ENCODE data around the gene DCAF8L2. TPM values are rescaled to one million over a fixed set of nuclear protein-coding genes. Genes with fewer than 3 reads are reported as not detected.

DCAF8L2 gene
- total and polyA plus RNA-seq, 10 of the 15 experiments (the other 5 are each of a cell fraction or from before 2014, with no cell fraction given), result not detected

DNA sequence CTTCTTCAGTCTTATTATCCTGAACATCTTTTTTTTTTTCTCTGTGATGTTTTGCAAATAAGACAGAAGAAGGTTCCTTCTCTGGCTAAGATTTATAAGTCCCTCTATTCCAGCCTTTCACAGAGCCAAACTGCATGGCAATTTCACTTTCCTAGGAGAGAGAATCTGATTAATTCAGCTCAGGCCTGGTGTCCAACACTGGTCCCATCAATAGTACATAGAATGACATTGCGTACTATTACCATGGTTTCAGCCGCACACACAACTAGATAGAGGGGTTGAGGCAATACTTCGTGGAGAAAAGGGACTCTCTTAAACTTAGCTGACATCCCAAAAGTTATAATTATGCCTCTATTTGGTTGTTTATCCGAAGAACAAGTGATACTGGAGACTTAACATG, 18.5 kb downstream of the DCAF8L2 start:
- Histone ChIP-seq H3K4me3 (no peak overlapping the region), H3K27me3 (replicated peaks in 1 of 2; ENCODE audit: control insufficient read depth in 2 of 2, insufficient read depth in 2 of 2, low read length in 1 of 2) (no peaks in the 10 kb centered on the region), H3K36me3 (ENCODE audit: control insufficient read depth in 2 of 2, insufficient read depth in 2 of 2, low read length in 1 of 2) (no peaks in the 10 kb centered on the region), H3K27ac (ENCODE audit: control insufficient read depth, insufficient read depth) (no peak overlapping the region), H3K4me2 (ENCODE audit: control insufficient read depth, insufficient read depth) (no peak overlapping the region), H4K20me1 (ENCODE audit: control insufficient read depth, insufficient read depth) (no peaks in the 10 kb centered on the region), H3K9me3 (replicated peaks; ENCODE audit: control insufficient read depth, insufficient read depth, low read length) (no peaks in the 10 kb centered on the region), H3K9ac (ENCODE audit: control insufficient read depth, insufficient read depth, low read length) (no peak overlapping the region), H2AFZ (ENCODE audit: control insufficient read depth, low read depth, low read length) (no peak overlapping the region), H3K4me1 (ENCODE audit: control insufficient read depth, insufficient read depth, low read length) (no peaks in the 10 kb centered on the region), H3K79me2 (ENCODE audit: control insufficient read depth, insufficient read depth, low read length) (no peaks in the 10 kb centered on the region)
- BruUV-seq (replicated peaks), result no TSS peak
- RAD21 ChIA-PET (ENCODE audit: unreplicated experiment), result no interaction called here
- ATAC-seq (no peak), FAIRE-seq (no peak), DNase-seq (ENCODE audit: low read depth, low spot score) (no peak)
- CTCF ChIA-PET, result interaction anchor here (1.2 to 1.4 kb wide), 2 partner anchors 10 to 11 kb away, joined by 5 to 6 read pairs; no protein-coding TSS in a partner anchor
- 25% methylated on average over 4 of the region's 4 CpGs for WGBS (ENCODE audit: insufficient coverage, insufficient replicate concordance, low lambda C conversion rate, missing lambda C conversion rate)
- in situ Hi-C loops (cut with MboI), result no loop called here
- POLR2A ChIA-PET, result no interaction called here
- SMC1A ChIA-PET (ENCODE audit: uncharacterized antibody, unreplicated experiment), result interaction anchor here (1.1 to 3.4 kb wide), 2 partner anchors 10 to 13 kb away, joined by 3 to 9 read pairs; no protein-coding TSS in a partner anchor
- intact Hi-C loops (cut with micrococcal nuclease; ENCODE audit: unreplicated experiment), result no loop called here
- TF ChIP-seq NR2C1 (IDR thresholded peaks at IDR 0.05) (no peak), SKIL (IDR thresholded peaks at IDR 0.05; ENCODE audit: low read depth, poor library complexity, severe bottlenecking) (no peak), ZNF274 (IDR thresholded peaks at IDR 0.05; ENCODE audit: insufficient read depth, insufficient read length) (no peak), CBX5 (IDR thresholded peaks at IDR 0.05; ENCODE audit: low read depth) (no peak), E4F1 (IDR thresholded peaks at IDR 0.05; ENCODE audit: borderline replicate concordance, partially characterized antibody) (no peak), CREB1 (IDR thresholded peaks at IDR 0.05; ENCODE audit: low read depth) (no peak), ZBTB33 (IDR thresholded peaks at IDR 0.05) (no peak), NFYB (IDR thresholded peaks at IDR 0.05; ENCODE audit: insufficient read depth, low read depth, low read length) (no peak), RAD21 (IDR thresholded peaks at IDR 0.05; ENCODE audit: insufficient read depth, low read depth, low read length) (no peak), LARP7 (IDR thresholded peaks at IDR 0.05) (no peak), NRF1 (conservative IDR thresholded peaks at IDR 0.05; ENCODE audit: low read depth, low read length) (no peak), EP300 (IDR thresholded peaks at IDR 0.05; ENCODE audit: borderline replicate concordance in 1 of 2, control insufficient read depth in 1 of 2, low read depth in 2 of 2, low read length in 2 of 2) (no peak)
- TF ChIP-seq, protein P1, sequence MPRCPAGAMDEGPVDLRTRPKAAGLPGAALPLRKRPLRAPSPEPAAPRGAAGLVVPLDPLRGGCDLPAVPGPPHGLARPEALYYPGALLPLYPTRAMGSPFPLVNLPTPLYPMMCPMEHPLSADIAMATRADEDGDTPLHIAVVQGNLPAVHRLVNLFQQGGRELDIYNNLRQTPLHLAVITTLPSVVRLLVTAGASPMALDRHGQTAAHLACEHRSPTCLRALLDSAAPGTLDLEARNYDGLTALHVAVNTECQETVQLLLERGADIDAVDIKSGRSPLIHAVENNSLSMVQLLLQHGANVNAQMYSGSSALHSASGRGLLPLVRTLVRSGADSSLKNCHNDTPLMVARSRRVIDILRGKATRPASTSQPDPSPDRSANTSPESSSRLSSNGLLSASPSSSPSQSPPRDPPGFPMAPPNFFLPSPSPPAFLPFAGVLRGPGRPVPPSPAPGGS (IDR thresholded peaks at IDR 0.05; ENCODE audit: borderline replicate concordance, insufficient read depth, low read depth, low read length, poor library complexity, severe bottlenecking), result no peak
- TF ChIP-seq, protein P2, sequence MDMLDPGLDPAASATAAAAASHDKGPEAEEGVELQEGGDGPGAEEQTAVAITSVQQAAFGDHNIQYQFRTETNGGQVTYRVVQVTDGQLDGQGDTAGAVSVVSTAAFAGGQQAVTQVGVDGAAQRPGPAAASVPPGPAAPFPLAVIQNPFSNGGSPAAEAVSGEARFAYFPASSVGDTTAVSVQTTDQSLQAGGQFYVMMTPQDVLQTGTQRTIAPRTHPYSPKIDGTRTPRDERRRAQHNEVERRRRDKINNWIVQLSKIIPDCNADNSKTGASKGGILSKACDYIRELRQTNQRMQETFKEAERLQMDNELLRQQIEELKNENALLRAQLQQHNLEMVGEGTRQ (IDR thresholded peaks at IDR 0.05; ENCODE audit: borderline replicate concordance, low read depth, low read length), result no peak

All from GM12878 (cell line).